Measurements from ENCODE around the gene PCBD2. TPM values are rescaled to one million over a fixed set of nuclear protein-coding genes. Genes with fewer than 3 reads are reported as not detected.
"Not testable (repeated sequence)": the region's sequence is repeated elsewhere in the genome, so short reads cannot be mapped to it uniquely, and the experiment has no call there.

PCBD2 gene
- total RNA-seq, 1 experiment from 2014 or later = 9.3 TPM

DNA sequence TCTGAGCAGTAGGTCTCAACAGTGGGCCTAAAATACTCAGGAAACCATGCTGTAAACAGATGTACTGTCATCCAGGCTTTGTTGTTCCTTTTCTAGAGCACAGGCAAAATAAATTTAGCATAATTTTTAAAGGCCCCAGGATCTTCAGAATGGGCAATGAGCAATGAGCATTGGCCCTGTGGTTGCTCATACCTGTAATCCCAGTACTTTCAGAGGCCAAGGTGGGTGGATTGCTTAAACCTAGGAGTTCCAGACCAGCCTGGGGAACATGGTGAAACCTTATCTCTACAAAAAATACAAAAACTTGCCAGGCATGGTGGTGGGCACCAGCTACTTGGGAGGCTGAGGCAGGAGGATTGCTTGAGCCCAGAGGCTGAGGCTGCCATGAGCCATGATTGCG lies 13.5 kb upstream of the PCBD2 start:
- H3K27me3 ChIP-seq = no peaks in the 10 kb centered on the region
- H3K9me3 ChIP-seq (replicated peaks) = no peaks in the 10 kb centered on the region
- no peaks in the 10 kb centered on the region for H3K4me1 ChIP-seq
- DNase-seq = no peak
- no peak overlapping the region for H3K27ac ChIP-seq
- peaks cover 2% of the 10 kb centered on the region; the same call in 1 of the 2 replicates for H3K36me3 ChIP-seq
- no peak overlapping the region for H3K4me3 ChIP-seq

- peaks cover 2% of the 10 kb centered on the region; the same call in 1 of the 2 replicates for H3K36me3 ChIP-seq
- H3K4me1 ChIP-seq = no peaks in the 10 kb centered on the region
- no peak overlapping the region for H3K27ac ChIP-seq
- no peak for DNase-seq
- H3K9me3 ChIP-seq (replicated peaks) = no peaks in the 10 kb centered on the region
- no peaks in the 10 kb centered on the region for H3K27me3 ChIP-seq
- H3K4me3 ChIP-seq = no peak overlapping the region
These were observed 12.6 kb upstream of the PCBD2 start for GRCh38 chr5:134892282-134892681.

GRCh38 chr5:134892926-134893325 lies 12.0 kb upstream of the PCBD2 start:
- H3K36me3 ChIP-seq = peaks cover 5% of the 10 kb centered on the region; the same call in 1 of the 2 replicates
- no peak overlapping the region for H3K27ac ChIP-seq
- no peaks in the 10 kb centered on the region for H3K4me1 ChIP-seq
- no peaks in the 10 kb centered on the region for H3K27me3 ChIP-seq
- no peak overlapping the region for H3K4me3 ChIP-seq
- H3K9me3 ChIP-seq (replicated peaks) = no peaks in the 10 kb centered on the region
- no peak for DNase-seq

- Histone ChIP-seq H3K4me1 (no peaks in the 10 kb centered on the region), H3K4me3 (no peak overlapping the region), H3K27me3 (no peaks in the 10 kb centered on the region), H3K27ac (no peak overlapping the region), H3K9me3 (replicated peaks) (no peaks in the 10 kb centered on the region), H3K36me3 (peaks cover 5% of the 10 kb centered on the region; the same call in 1 of the 2 replicates)
- no peak for DNase-seq
These were observed 11.0 kb upstream of the PCBD2 start for GRCh38 chr5:134893748-134894505.

GRCh38 chr5:134902071-134902801 lies 2.7 kb upstream of the PCBD2 start:
- no peaks in the 10 kb centered on the region for H3K4me1 ChIP-seq
- no peak overlapping the region for H3K27ac ChIP-seq
- peak in 1 of 2 experiments; percentile 19 for DNase-seq
- H3K36me3 ChIP-seq = peaks cover 6% of the 10 kb centered on the region; the same call in 1 of the 2 replicates
- H3K27me3 ChIP-seq = no peaks in the 10 kb centered on the region
- no peaks in the 10 kb centered on the region for H3K9me3 ChIP-seq (replicated peaks)
- H3K4me3 ChIP-seq = no peak overlapping the region

DNA sequence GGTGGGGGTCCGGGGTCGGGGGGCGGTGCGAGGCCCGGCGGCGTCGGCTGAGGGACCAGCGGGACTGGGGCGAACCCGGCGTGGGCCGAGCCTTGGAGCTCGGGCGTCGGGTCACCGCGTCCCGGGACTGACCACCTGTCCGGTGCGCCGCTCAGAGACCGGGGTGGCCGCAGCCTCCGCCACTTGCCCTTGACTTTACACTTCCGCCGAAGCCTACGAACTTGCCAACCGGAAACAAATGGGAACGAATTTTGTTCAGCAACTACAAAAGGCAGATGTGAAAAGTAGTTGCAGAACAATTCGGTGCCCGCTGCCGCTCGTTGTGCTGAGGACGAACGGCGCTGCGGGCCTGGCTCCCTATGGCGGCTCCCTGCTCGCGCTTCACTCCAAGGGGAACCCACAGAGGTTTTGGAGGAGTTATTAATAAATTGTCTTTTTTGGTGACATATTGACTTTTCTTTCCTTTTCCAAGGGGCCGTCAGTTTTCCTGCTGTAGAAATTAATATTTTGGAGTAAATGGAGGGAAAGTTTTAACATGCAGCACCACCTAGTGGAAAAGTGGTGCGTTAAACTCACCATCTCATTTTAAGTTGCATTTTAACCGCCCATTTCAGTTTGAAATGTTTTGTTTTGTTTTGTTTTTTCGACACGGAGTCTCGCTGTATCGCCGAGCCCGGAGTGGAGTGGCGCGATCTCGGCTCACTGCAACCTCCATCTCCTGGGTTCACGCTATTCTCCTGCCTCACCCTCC lies 490 bp downstream of the PCBD2 start:
- H3K9me3 ChIP-seq (replicated peaks) = no peaks in the 10 kb centered on the region
- no peaks in the 10 kb centered on the region for H3K27me3 ChIP-seq
- DNase-seq = peak; percentile 67 to 78
- H3K36me3 ChIP-seq = peaks cover 2% of the 10 kb centered on the region; the same call in 1 of the 2 replicates
- peak overlapping the region; percentile 76 for H3K4me3 ChIP-seq
- peak overlapping the region; percentile 85 for H3K27ac ChIP-seq
- H3K4me1 ChIP-seq = no peaks in the 10 kb centered on the region

GRCh38 chr5:134906811-134907210 lies 1.9 kb downstream of the PCBD2 start:
- DNase-seq = no peak
- H3K4me3 ChIP-seq = no peak overlapping the region
- H3K4me1 ChIP-seq = no peaks in the 10 kb centered on the region
- no peaks in the 10 kb centered on the region for H3K27me3 ChIP-seq
- peaks cover 2% of the 10 kb centered on the region; the same call in 1 of the 2 replicates for H3K36me3 ChIP-seq
- no peak overlapping the region for H3K27ac ChIP-seq
- H3K9me3 ChIP-seq (replicated peaks) = no peaks in the 10 kb centered on the region

GRCh38 chr5:134910752-134911151 lies 5.8 kb downstream of the PCBD2 start:
- DNase-seq; H3K9me3 ChIP-seq (replicated peaks); H3K4me3 ChIP-seq; H3K27me3 ChIP-seq; H3K4me1 ChIP-seq; H3K27ac ChIP-seq; H3K36me3 ChIP-seq: not testable (repeated sequence)

DNA sequence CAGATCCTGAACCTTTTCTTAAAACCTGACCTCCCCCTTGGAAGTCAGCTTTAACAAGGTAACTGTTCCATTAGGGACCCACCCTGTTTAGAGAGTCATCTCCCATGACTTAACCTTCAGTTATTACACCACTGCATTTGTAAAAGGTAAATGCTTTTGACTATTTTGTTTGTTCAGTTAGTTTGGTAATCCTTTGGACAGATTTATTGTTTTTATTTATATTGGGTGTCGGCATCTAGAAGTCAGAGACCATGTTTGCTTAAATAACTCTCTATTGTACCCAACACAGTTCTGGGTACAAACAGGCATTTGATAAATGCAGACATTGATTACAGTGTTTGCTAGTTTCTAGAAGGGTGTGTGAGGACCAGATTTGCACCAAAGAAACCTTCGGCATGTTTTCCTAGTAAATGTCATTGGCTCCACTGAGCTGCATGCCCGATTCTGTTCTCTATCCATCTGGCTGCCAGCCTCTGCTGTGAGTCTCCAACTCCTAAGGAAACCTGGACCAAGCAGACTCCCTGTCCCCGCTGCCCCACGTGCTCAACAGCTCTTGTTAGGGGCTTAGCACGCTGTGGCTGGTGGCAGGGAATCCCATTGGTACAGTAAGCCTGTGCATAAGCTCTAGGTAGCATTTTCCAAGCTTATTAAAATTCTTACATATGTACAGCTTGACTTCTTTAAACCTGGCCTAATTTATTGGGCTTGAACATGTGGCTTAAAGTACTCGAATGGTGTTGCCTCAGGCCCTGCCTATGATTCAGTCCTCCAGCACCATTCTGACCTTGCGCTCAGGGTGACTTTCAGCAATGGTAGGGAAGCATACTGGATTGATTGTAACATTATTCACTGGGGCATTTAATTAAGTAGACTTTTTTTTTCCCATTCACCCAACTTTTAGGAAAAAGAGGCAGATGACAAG lies 6.6 kb downstream of the PCBD2 start:
- no peak overlapping the region for H3K4me3 ChIP-seq
- H3K9me3 ChIP-seq (replicated peaks) = no peaks in the 10 kb centered on the region
- peaks cover 8% of the 10 kb centered on the region for H3K36me3 ChIP-seq
- no peak for DNase-seq
- no peak overlapping the region for H3K27ac ChIP-seq
- H3K27me3 ChIP-seq = no peaks in the 10 kb centered on the region
- H3K4me1 ChIP-seq = no peaks in the 10 kb centered on the region

GRCh38 chr5:134913254-134913653 lies 8.3 kb downstream of the PCBD2 start:
- H3K9me3 ChIP-seq (replicated peaks) = no peaks in the 10 kb centered on the region
- no peak overlapping the region for H3K4me3 ChIP-seq
- no peak overlapping the region for H3K27ac ChIP-seq
- peaks cover 11% of the 10 kb centered on the region for H3K36me3 ChIP-seq
- H3K4me1 ChIP-seq = no peaks in the 10 kb centered on the region
- no peaks in the 10 kb centered on the region for H3K27me3 ChIP-seq
- DNase-seq = no peak

DNA sequence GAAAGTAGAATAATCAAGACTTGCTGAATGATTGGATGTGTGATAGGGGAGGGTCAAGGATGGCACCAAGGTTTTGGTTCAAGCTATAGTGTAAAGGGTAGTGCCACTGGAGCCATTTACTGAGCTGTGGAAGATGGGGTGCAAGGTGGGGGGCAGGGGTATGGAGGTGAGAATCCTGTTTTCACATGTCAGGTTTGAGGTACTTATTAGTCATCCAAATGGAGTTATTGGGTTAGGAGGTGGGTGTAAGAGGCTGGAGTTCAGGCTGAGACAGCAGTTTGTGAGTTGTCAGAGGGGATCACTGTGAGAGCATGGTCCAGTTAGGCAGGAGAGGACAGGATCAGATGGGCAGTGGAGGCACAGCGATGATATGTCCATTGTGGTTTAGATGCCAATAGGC lies 8.9 kb downstream of the PCBD2 start:
- Histone ChIP-seq H3K36me3 (peaks cover 11% of the 10 kb centered on the region), H3K9me3 (replicated peaks) (no peaks in the 10 kb centered on the region), H3K27ac (no peak overlapping the region)

GRCh38 chr5:134917070-134917815 lies 12.3 kb downstream of the PCBD2 start:
- H3K4me3 ChIP-seq = no peak overlapping the region
- H3K27ac ChIP-seq = no peak overlapping the region
- peaks cover 9% of the 10 kb centered on the region for H3K36me3 ChIP-seq
- H3K27me3 ChIP-seq = no peaks in the 10 kb centered on the region
- no peaks in the 10 kb centered on the region; the same call in 1 of the 2 replicates for H3K9me3 ChIP-seq (replicated peaks)
- peaks cover 3% of the 10 kb centered on the region; the same call in 1 of the 2 replicates for H3K4me1 ChIP-seq
- no peak for DNase-seq

More for the DNA sequence above, 8.9 kb downstream of the PCBD2 start:
- no peak for DNase-seq
- Histone ChIP-seq H3K4me1 (no peaks in the 10 kb centered on the region), H3K27me3 (no peaks in the 10 kb centered on the region), H3K4me3 (no peak overlapping the region)

- Histone ChIP-seq H3K36me3 (peaks cover 8% of the 10 kb centered on the region; the same call in 1 of the 2 replicates), H3K27me3 (no peaks in the 10 kb centered on the region), H3K27ac (no peak overlapping the region), H3K9me3 (replicated peaks) (no peaks in the 10 kb centered on the region; the same call in 1 of the 2 replicates), H3K4me1 (peaks cover 3% of the 10 kb centered on the region; the same call in 1 of the 2 replicates), H3K4me3 (no peak overlapping the region)
- DNase-seq = no peak
These were observed 13.9 kb downstream of the PCBD2 start for GRCh38 chr5:134918861-134919260.
